Vagina (tissue), 2 donors: ENCODE results near the gene KCNE3.

Experiments used
- POLR2A ChIP-seq, 2 donors: fragments of 450-650 bp; IDR thresholded peaks; one replicate each; pipeline ENCODE4 v1.6.1; 2017; ENCODE audit warnings: antibody characterized with exemption in 2 of 2, mild to moderate bottlenecking in 2 of 2, moderate library complexity in 2 of 2
- TF ChIP-seq, protein P1 (sequence below), 3 experiments: fragments of 450-650 bp in 2 of 3; fragments of 200-600 bp in 1 of 3; sonication (generic) in 1 of 3; IDR thresholded peaks; one replicate each; pipeline ENCODE4 v1.5.1; 2017 to 2019; ENCODE audit warnings: antibody characterized with exemption in 3 of 3, mild to moderate bottlenecking in 2 of 3, moderate library complexity in 2 of 3

DNA sequence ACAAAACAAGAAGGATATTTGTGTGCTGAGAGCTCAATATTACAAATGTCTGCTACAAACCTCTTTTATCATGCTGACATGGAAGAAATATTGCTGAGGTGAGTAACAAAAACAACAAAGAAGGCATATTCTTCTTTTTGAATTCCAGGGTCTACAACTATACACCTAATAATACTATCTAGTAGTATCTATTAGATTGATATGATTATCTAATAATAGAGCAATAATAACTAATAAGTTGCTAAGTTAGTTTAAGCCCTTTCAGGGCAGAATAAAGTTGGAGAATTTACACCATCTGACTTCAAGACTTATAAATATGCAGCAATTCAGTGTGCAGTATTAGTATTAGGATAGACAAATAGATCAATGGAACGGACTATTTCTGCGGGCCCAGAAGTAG, 57.7 kb downstream of the KCNE3 start:
- TF ChIP-seq, protein P1, sequence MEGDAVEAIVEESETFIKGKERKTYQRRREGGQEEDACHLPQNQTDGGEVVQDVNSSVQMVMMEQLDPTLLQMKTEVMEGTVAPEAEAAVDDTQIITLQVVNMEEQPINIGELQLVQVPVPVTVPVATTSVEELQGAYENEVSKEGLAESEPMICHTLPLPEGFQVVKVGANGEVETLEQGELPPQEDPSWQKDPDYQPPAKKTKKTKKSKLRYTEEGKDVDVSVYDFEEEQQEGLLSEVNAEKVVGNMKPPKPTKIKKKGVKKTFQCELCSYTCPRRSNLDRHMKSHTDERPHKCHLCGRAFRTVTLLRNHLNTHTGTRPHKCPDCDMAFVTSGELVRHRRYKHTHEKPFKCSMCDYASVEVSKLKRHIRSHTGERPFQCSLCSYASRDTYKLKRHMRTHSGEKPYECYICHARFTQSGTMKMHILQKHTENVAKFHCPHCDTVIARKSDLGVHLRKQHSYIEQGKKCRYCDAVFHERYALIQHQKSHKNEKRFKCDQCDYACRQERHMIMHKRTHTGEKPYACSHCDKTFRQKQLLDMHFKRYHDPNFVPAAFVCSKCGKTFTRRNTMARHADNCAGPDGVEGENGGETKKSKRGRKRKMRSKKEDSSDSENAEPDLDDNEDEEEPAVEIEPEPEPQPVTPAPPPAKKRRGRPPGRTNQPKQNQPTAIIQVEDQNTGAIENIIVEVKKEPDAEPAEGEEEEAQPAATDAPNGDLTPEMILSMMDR (IDR thresholded peaks at IDR 0.05), result no peak
- TF ChIP-seq POLR2A (IDR thresholded peaks at IDR 0.05), result no peak
